Measurements from ENCODE around the gene KLHL29. TPM values are rescaled to one million over a fixed set of nuclear protein-coding genes. Genes with fewer than 3 reads are reported as not detected.
A peak's percentile ranks its signal among the peaks of the same experiment; 100 is the strongest.

KLHL29 gene
- total RNA-seq, 1 experiment from 2014 or later: 2.4 TPM

GRCh38 chr2:23549821-23550530, 165.0 kb downstream of the KLHL29 start:
- H3K4me3 Mint-ChIP-seq: no peak overlapping the region
- TF ChIP-seq, protein P1, sequence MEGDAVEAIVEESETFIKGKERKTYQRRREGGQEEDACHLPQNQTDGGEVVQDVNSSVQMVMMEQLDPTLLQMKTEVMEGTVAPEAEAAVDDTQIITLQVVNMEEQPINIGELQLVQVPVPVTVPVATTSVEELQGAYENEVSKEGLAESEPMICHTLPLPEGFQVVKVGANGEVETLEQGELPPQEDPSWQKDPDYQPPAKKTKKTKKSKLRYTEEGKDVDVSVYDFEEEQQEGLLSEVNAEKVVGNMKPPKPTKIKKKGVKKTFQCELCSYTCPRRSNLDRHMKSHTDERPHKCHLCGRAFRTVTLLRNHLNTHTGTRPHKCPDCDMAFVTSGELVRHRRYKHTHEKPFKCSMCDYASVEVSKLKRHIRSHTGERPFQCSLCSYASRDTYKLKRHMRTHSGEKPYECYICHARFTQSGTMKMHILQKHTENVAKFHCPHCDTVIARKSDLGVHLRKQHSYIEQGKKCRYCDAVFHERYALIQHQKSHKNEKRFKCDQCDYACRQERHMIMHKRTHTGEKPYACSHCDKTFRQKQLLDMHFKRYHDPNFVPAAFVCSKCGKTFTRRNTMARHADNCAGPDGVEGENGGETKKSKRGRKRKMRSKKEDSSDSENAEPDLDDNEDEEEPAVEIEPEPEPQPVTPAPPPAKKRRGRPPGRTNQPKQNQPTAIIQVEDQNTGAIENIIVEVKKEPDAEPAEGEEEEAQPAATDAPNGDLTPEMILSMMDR (conservative IDR thresholded peaks at IDR 0.05): no peak
- H2BK5ac ChIP-seq (ENCODE audit: insufficient read length, low read length): no peak overlapping the region
- H4K91ac ChIP-seq (ENCODE audit: insufficient read length, low read depth, low read length): no peak overlapping the region
- no peaks in the 10 kb centered on the region for H3K9me3 Mint-ChIP-seq
- no peaks in the 10 kb centered on the region; a peak in 1 of 7 replicates for H3K36me3 Mint-ChIP-seq (ENCODE audit: insufficient read depth in 1 of 3, low read depth in 3 of 3)
- no peak overlapping the region for H3K23ac ChIP-seq (ENCODE audit: insufficient read length, low read depth, low read length)
- no peaks in the 10 kb centered on the region for H3K4me1 ChIP-seq (ENCODE audit: insufficient read depth, low read length)
- H3K79me1 ChIP-seq (ENCODE audit: insufficient read depth, low read depth, low read length, poor library complexity, severe bottlenecking): no peaks in the 10 kb centered on the region
- no peak overlapping the region for H2BK20ac ChIP-seq (ENCODE audit: low read depth, low read length, poor library complexity, severe bottlenecking)
- no peak overlapping the region for H2AK5ac ChIP-seq (ENCODE audit: insufficient read length, low read length)
- no peak overlapping the region for H3T11ph ChIP-seq (ENCODE audit: low read length)
- no peaks in the 10 kb centered on the region for H3K79me2 ChIP-seq (ENCODE audit: insufficient read depth, low read length)
- no peak overlapping the region for H3K4me2 ChIP-seq (ENCODE audit: insufficient read depth, insufficient read length, low read length)
- H2BK15ac ChIP-seq (ENCODE audit: low read depth, low read length): no peak overlapping the region
- no peaks in the 10 kb centered on the region for H3K23me2 ChIP-seq (ENCODE audit: insufficient read length, low read depth, low read length, poor library complexity, severe bottlenecking)
- no peak overlapping the region for H3K18ac ChIP-seq (ENCODE audit: insufficient read length, low read depth, low read length)
- H3K9me3 ChIP-seq (ENCODE audit: control insufficient read depth, low read depth, low read length): no peaks in the 10 kb centered on the region
- no peak overlapping the region for H2BK120ac ChIP-seq (ENCODE audit: low read depth, low read length, poor library complexity, severe bottlenecking)
- no peaks in the 10 kb centered on the region; the same call in 1 of the 2 replicates for H3K27me3 Mint-ChIP-seq (ENCODE audit: low read depth)
- no peak overlapping the region for H3K56ac ChIP-seq (ENCODE audit: insufficient read length, low read depth, low read length)
- peak overlapping the region in 2 of 3 experiments; percentile 32 to 69; a peak in 2 of 7 replicates for H3K27ac Mint-ChIP-seq
- peaks cover 8 to 18% of the 10 kb centered on the region in 2 experiments for H3K4me1 Mint-ChIP-seq
- no peaks in the 10 kb centered on the region for H3K27me3 ChIP-seq (ENCODE audit: insufficient read depth, low read length)
- H2BK12ac ChIP-seq (ENCODE audit: insufficient read length, low read depth, low read length): no peak overlapping the region
- H3K14ac ChIP-seq (ENCODE audit: insufficient read depth, low read length): no peak overlapping the region
- H3K27ac ChIP-seq (ENCODE audit: insufficient read length, low read depth, low read length): no peak overlapping the region
- no peaks in the 10 kb centered on the region for H4K20me1 ChIP-seq (ENCODE audit: control insufficient read depth, insufficient read depth, insufficient read length)
- no peak overlapping the region for H4K5ac ChIP-seq (ENCODE audit: insufficient read length, low read depth, low read length)
- H3K9ac ChIP-seq (ENCODE audit: extremely low read depth, insufficient read length, low read length): no peak overlapping the region
- WGBS (ENCODE audit: extremely low coverage, insufficient read length, low lambda C conversion rate): no CpG with 5 or more reads among the region's 16 CpGs
- H2AFZ ChIP-seq (ENCODE audit: low read length): no peak overlapping the region
- no peak overlapping the region for H3K4ac ChIP-seq (ENCODE audit: low read depth, low read length)
- DNase-seq: no peak
- H4K8ac ChIP-seq (replicated peaks; ENCODE audit: insufficient read length, low read depth, low read length): no peak overlapping the region
